Activated CD4-positive, alpha-beta T cell treated with anti-CD3 and anti-CD28 coated beads, Interleukin-2, amount 50 U/mL, for 24 hours (primary cell): ENCODE results near the gene QDPR.
A peak's percentile ranks its signal among the peaks of the same experiment; 100 is the strongest.
"Not testable (repeated sequence)": the region's sequence is repeated elsewhere in the genome, so short reads cannot be mapped to it uniquely, and the experiment has no call there.

Experiments
- DNase-seq, 2 donors: peaks; one replicate each; pipeline ENCODE4 v3.0.0-alpha.2; 2020; ENCODE audit warnings: low read depth in 1 of 2, low spot score in 1 of 2

The QDPR gene

DNA sequence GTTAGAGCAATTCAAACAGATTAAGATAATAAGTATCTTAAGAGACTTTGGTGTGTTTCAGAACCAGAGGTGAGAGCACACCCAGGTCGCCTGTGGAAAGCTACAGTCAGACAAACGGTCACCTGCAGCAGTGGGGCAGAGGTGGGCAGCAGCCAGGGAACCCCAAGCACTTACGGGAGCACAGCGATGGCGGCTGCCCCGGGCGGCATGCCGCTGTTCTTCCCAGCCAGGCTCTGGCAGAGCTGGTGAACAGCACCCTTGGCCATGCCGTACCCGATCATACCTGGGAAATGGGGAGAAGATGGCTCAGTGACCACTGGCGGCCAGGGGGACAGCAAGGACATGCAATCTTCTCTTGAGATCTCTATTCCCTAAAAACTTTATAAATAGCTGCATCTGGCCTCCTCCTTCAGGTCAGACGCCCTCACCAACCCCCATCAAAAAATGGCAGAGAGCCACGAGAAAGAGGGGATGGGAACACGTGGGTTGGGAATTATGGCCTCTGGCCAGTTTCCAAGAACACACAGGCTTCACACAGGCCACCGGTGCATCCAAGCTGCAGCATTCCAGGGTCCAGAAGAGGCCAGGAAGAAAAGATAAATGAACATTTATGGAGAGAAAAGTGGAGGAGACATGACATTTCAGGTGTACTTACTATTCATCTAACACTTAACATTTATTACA is 19.7 kb downstream of the QDPR start:
- DNase-seq = no peak

DNA sequence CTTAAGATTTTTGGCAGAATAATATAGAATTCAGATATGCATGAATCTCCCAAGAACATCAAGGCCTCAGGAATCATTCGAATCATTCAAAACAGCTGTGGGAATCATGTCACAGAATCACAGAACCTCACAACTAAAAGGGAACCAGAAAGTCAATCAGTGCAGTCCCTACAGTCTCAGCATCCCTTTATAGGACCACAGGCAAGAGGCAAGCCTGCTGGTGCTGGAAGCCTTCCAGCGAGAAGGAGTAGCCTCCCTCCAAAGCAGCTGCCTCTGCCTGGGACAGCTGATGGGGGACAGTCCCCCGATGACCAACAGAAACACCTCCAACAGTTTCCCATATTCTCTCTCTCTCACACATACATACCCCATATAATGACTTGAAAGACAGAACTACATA is 20.7 kb downstream of the QDPR start:
- no peak for DNase-seq

DNA sequence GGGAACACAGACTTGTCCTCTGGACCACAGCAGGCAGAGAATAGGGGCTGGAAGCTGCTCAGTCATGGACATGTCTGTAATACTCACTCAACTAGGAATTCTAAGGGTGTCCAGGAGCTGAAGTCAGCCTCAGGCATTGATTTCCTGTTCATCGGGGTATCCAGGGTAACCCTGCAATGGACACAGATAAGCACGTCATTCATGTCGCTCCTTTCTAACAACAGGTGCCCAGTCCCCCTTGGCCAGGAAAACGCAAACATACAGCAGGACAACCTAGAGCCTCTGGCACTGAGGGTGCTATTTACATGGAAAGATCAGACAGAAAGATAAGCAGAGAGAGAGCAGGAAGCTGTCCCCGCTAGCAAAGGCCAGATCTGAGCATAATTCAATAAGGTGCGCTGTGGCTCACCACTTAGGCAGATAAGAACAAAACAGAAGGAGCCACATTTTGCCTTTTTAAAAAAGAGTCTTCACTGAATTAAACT is 21.3 kb downstream of the QDPR start:
- DNase-seq = no peak

DNA sequence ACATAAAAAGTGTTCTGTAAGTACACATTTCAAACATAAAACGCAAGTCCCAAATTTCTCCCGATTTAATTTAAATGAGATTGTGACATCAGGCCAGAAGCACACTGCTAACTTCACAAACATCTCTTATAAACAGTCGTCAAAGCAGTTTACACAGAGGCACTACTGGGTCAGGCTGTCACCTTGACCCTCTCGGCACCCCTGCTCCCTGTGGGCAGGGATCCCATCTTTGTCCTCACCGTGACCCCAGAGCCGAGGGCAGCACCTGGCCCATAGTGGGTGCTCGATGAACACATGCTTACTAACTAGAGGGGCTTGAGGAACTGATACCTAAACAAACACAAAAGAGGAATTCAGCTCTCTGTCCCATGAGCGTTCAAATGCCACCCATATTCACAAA is 22.2 kb downstream of the QDPR start:
- no peak for DNase-seq

DNA sequence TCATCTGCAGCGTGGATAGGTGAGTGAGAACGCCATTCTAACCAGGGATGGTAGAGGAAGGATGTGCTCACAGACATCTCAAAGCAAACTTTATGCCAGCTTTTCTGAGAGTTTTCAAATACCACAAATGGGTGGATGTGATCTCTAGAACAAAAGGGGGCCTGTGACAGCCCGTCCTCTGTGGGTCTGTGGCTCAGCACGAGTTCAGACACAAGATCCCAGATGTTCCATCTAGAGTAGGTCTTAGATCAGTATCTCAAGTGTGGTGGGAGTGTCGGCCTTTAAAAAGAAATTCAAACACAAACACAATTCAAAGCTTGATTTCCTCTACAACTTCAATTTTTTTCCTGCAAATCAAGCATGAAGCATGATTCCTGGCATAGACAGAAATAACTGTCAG is 22.8 kb downstream of the QDPR start:
- no peak for DNase-seq

DNA sequence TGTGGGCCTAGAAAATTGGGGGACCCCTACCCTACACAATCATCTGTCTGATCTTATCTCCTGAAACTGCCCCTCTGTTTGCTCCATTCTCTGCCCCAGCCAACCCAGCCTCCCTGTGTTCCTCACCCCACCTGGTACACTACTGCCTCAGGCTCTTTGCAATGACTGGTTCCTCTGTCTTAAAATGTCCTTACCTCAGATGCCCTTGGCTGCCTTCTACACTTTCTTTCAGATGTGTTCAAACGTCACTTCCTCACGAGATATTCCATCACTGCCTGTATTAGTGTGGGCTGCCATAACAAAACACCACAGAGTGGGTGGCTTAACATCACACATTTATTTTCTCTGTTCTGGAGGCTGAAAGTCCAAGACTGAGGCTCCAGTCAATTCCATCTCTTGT is 29.2 kb downstream of the QDPR start:
- no peak for DNase-seq

DNA sequence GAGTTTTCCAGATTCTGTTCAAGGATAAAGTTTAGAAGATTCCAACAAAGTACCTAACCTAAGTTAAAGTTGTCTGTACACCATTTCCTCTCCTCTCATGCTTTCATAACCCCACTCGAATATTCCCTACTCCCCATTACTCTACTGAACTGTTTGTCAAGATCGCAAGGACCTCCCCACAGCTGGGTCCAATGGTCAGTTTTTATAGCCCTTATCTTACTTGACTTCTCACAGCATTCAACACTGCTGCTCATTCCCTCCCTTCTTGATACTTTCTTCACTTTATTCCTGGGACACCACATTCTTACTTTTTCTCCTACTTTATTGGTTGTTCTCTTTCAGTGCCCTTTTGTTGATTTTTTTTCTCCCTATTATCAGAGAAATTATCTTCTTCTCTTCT is 30.9 kb downstream of the QDPR start:
- DNase-seq = no peak

DNA sequence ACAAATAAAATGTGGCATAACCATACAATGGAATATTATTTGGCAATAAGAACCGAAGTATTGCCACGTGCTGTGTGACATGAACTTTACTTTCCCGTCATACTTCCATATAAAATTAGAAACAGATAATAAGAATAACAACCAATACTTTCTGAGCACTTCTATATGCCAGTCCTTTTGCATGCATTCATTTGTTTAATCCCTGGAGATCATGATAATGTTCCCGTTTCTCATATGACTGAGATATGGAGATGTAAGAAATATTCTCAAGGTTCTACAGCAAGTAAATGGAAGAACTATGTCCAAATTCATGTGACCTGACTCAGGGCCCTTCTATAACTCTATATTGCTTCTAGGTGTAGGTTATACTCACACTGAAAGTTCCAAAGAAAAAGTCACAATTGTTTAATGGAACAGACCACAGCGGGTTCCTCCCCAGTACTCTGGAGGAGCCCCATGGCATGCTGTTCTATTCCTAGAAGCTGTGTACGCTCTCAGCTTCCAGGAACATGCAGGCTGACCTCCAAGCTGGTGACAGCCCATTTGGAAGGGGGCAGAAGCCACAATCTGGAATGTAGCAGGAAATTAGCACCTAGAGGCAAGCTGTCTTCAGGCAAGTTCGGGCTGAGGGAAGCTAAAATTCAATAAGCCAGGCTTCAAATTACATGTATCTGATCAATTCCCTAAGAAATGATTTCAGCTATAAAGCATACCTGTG is 31.5 kb downstream of the QDPR start:
- DNase-seq = no peak

DNA sequence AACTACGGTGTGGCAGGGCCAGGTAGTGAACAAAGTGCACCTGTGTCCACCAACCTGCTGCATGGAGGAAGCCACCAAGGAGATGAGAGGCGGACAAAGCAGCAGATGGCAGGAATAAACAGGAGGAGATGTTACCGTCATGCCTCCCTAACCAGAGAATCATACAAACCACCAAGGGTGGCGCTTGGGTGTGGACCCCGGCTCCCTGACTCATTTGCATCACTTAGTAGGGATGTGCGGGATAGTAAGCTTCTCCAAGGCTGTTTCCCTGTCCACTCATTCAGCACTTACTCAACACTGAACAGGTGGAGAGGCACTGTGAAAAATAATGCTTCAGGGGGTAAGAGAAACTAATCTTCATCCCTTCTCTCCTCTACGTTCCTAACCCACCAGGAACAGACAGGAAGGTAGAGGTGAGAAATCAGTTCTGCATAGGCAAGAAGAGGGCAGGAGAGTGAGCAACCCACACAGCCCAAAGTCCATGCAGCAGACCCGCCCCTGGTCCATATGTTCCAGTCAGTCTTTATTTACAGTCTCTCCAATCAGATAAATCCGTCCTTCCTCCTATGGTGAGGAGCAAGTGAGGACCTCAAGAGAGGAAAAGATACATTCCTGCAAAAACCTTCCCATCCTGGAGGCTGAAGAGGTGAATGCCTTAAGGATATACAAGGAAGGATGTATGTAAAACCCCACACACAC is 34.0 kb downstream of the QDPR start:
- no peak for DNase-seq

DNA sequence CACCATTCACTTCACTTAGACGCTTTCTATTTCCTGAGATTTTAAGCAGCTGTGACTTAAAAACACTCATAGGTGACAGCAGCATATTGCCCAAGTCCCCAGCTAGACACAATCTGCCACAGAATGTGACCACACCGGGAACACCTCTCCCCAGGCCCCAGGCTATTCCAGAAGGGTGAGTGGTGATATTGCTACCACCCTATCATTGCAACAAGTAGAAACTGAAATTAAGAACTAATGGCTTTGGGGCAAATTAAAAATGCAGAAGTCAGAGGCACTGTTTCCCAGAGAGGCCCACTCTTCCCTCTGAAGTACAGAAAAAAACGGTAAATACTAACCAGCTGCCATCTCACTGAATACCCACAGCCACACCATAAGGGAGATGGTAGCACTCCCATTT is 35.0 kb downstream of the QDPR start:
- no peak for DNase-seq

DNA sequence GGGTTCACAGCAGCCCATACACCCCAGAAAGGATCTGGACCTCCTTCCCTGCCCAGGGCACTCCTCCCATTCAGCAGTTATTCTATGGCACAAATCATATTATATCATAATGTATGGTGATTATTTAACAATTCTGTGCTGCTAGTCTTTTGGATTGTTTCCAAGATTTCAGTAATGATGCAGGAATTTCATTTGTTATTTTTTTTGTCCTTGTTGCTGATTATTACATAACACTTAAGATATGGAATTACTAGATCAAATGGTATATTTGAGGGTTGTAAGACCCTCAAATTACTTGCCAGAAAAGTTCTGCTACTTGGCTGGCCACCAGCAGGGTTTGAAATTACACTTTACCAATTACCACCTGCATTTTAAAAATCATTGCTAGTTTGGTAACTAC is 36.4 kb downstream of the QDPR start:
- DNase-seq = no peak

DNA sequence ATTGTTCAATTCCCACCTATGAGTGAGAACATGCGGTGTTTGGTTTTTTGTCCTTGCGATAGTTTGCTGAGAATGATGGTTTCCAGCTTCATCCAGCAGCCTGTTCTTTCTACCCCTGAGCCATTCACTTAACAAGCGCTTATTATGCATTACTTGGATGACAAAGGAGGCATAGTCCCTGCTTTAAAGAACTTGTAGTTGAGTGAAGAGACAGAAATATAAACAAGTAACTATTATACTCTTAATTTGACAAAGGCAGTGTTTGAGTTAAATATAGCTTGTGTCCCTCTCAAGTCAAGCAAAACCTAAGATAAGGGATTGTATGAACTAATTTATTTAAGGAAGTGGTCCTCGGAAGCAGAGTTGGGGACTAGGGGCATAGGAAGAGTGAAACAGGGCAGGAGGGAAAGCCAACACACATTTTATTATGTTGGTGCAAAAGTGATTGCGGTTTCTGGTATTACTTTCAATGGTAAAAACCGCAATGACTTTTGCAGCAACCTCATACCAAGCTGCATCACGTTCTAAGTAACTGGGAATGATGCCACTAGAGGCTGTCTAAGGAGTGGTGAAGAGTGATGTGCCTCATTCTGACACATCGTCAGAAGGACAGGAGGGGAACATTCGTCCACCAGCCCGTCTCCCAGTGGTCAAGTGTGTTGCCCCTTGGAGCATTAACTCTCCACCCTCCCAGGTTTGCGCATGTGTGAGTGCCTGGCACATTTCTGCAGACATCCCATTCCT is 41.8 kb downstream of the QDPR start:
- no peak for DNase-seq

DNA sequence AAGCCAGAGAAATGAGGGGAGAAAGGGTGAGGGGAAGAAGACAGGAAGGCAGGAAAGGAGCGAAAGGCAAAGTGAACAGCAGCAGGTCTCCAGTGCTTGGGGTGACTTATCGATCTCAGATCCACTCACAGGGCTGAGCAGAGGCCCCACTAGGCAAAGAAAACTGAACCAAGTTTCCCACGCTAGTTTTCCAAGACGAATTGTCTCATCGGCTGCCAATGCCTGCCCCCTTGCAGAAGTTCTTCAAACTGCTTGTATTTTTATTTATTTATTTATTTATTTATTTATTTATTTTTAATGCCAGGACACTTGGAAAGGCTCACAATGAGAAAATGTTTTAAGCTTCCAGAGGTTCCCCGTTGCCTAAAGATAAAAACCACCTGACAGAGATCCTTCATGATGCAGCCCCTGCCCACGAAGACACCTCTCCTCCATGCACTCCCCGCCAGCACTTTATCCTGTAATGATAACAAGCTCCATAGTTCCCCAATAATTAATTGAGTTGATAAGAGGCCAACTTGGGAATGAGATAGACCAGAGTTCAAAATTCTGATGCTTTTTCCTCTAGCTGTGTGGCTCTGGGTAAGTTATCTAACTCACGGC is 43.2 kb downstream of the QDPR start:
- DNase-seq = no peak

DNA sequence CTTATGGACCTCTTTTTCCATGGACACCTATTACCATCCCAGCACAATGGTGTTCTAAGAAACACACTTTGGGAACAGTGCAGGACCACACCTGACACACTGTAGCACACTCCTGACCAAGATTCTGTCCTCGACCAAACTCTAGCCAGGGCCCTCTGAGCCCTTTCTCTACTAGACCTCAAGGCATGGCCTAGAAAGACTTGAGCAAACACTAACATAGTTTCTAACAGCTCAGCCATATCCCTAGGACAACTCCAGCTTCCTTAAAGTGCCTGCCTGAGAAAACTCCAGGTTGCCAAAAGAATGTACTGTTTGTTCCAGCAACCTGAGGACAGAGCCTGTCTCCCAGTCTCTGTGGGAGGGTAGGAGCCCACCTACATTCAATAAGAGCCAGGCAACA is 48.3 kb downstream of the QDPR start:
- no peak for DNase-seq

DNA sequence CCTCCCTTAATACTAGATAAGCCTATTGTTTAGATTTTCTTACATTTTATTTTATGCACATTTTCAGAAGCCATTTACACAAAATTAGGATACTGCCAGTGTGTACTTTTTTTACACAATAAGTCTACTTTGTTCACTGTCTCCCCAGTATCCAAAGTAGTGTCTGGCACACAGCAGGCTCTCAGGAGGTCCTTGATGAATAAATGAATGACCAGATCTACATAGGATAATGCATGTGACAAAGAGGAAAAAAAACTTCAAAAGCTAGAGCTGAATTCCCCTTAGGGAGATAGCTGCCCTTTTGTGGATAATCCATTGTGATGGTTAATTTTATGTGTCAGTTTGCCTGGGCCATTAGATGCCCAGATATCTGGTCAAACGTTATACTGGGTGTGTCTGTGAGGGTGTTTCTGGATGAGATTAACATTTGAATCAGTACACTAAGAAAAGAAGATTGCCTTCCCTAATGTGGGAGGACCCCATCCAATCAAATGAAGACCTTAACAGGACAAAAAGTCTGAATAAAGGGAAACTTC is 61.6 kb downstream of the QDPR start:
- no peak for DNase-seq

DNA sequence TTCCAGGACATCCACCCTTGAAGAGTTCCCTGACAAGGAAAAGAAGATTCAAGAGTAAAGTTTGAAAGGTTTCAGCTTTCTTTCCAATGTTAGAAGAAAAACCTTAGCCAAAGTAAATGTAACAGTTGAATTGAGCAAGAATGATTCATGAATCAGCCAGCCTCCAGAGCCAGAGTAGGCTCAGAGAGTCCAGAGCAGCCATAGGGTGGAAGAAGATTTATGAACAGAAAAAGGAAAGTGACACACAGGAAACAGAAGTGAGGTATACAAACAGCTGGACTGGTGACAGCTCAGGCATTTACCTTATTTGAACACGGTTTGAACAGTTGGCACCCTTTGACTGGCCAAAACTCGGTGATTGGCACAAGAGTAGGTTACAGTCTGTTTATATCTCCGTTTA is 63.2 kb downstream of the QDPR start:
- DNase-seq = no peak

DNA sequence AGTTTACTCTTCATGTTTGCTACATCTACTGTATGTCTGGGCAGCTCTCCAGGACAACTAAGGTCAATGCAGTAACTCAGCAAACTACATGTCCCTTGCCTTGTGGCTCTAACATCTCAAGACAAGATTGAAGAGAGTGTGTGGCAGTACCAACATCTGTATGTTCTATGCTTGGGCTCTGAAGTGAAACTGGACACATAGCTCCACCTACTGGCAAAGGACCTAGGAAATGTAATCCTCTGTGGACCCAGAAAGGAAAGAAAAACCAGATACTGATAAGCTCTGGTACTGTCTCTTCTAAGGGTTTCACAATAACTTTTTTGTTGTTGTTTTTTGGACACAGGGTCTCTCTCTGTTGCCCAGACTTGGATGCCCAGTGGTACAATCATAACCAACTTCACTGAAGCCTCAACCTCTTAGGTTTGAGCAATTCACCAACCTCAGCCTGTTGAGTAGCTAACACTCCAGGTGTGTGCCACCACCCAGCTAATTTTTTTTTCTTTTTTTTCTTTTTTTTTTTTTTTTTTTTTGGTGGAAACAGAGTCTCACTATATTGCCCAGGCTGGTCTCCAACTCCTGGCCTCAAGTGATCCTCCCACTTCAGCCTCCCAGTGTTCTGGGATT is 64.1 kb downstream of the QDPR start:
- DNase-seq = peak in 1 of 2 donors; percentile 57

DNA sequence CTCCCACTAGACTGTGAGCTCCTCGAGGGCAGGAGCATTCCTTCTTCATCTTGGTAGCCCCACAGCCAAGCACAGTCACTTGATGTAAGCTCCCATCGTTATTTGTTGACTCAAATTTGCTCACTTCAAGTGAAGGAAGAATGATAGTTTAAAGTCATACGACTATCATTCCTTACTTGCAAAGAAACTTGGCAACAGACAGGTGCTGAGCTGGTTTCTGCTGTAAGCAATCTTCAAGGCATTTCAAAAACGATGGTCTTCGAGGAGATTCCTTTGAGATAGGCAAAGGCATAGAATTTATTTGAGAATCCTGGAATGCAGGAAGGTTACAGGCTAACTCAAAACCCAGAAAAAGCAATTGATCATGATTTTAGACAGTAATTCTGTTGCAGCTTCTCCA is 64.8 kb downstream of the QDPR start:
- DNase-seq = no peak

DNA sequence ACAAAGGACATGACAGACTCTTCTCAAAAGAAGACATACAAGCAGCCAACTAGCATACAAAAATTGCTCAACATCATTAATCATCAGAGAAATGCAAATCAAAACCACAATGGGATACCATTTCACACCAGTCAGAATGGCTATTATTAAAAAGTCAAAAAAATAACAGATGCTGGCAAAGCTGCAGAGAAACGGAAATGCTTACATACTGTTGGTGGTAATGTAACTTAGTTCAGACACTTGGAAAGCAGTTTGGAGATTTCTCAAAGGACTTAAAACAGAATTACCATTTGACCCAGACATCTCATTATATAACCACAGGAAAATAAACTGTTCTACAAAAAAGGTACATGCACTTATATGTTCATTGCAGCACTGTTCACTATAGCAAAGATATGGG is 69.4 kb downstream of the QDPR start:
- DNase-seq = not testable (repeated sequence)

DNA sequence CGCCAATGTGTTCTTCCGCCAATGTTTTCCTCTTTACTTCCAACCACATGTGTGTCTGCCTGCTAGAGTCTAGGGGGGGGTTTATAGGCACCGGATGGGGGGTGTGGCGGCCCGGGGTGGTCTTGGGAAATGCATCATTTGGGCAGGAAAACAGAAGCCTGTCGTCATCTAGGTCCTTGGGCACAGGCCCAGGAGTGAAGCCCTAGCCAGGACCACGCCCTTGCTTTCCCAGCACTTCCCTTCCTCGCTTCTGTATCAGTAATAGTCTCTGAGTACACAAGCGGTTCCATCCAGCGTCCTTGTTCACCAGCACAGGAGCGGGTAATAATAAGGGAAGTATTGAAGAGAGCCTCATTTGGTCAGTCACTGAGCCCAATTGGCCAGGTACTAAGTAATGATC is 74.5 kb downstream of the QDPR start:
- no peak for DNase-seq

DNA sequence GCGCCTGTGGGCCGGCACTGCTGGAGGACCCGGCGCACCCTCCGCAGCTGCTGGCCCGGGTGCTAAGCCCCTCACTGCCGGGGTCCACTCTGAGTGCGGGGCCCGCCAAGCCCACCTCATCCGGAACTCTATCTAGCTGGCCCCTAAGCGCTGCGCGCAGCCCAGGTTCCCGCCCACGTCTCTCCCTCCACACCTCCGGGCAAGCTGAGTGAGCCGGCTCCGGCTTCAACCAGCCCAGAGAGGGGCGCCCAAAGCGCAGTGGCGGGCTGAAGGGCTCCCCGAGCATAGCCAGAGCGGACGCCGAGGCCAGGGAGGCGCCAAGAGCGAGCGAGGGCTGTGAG is 75.2 kb downstream of the QDPR start:
- no peak for DNase-seq
